ENCODE data around the gene CD34. TPM values are rescaled to one million over a fixed set of nuclear protein-coding genes. Genes with fewer than 3 reads are reported as not detected.

CD34 gene
- total and polyA plus RNA-seq, 2 experiments from 2014 or later: 0.27 to 0.29 TPM

GRCh38 chr1:207861442-207862177 is 49.3 kb downstream of the CD34 start:
- H3K4me3 ChIP-seq: no peak overlapping the region
- no peaks in the 10 kb centered on the region for H3K36me3 ChIP-seq
- DNase-seq (ENCODE audit: low read depth in 1 of 2, low spot score in 1 of 2): no peak
- H3K27me3 ChIP-seq: no peaks in the 10 kb centered on the region
- TF ChIP-seq, protein P1, sequence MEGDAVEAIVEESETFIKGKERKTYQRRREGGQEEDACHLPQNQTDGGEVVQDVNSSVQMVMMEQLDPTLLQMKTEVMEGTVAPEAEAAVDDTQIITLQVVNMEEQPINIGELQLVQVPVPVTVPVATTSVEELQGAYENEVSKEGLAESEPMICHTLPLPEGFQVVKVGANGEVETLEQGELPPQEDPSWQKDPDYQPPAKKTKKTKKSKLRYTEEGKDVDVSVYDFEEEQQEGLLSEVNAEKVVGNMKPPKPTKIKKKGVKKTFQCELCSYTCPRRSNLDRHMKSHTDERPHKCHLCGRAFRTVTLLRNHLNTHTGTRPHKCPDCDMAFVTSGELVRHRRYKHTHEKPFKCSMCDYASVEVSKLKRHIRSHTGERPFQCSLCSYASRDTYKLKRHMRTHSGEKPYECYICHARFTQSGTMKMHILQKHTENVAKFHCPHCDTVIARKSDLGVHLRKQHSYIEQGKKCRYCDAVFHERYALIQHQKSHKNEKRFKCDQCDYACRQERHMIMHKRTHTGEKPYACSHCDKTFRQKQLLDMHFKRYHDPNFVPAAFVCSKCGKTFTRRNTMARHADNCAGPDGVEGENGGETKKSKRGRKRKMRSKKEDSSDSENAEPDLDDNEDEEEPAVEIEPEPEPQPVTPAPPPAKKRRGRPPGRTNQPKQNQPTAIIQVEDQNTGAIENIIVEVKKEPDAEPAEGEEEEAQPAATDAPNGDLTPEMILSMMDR (IDR thresholded peaks at IDR 0.05; ENCODE audit: low read depth, low read length): no peak
- H3K4me1 ChIP-seq (ENCODE audit: low read depth): no peaks in the 10 kb centered on the region
- H3K9me3 ChIP-seq (ENCODE audit: low read depth): no peaks in the 10 kb centered on the region
- no peak overlapping the region for H3K27ac ChIP-seq

- TF ChIP-seq, protein P1 (IDR thresholded peaks at IDR 0.05; ENCODE audit: low read depth, low read length): no peak
- DNase-seq (ENCODE audit: low read depth in 1 of 2, low spot score in 1 of 2): no peak
- H3K36me3 ChIP-seq: no peaks in the 10 kb centered on the region
Observed at GRCh38 chr1:207860531-207860930, 50.4 kb downstream of the CD34 start.

GRCh38 chr1:207858806-207859205 is 52.1 kb downstream of the CD34 start:
- Histone ChIP-seq H3K4me1 (ENCODE audit: low read depth) (no peaks in the 10 kb centered on the region), H3K36me3 (no peaks in the 10 kb centered on the region), H3K9me3 (ENCODE audit: low read depth) (no peaks in the 10 kb centered on the region), H3K27ac (no peak overlapping the region), H3K27me3 (no peaks in the 10 kb centered on the region), H3K4me3 (no peak overlapping the region)
- TF ChIP-seq, protein P1 (IDR thresholded peaks at IDR 0.05; ENCODE audit: low read depth, low read length): no peak
- DNase-seq (ENCODE audit: low read depth in 1 of 2, low spot score in 1 of 2): peak in 1 of 2 donors; percentile 68

More at GRCh38 chr1:207860531-207860930, 50.4 kb downstream of the CD34 start:
- Histone ChIP-seq H3K4me3 (no peak overlapping the region), H3K27me3 (no peaks in the 10 kb centered on the region), H3K4me1 (ENCODE audit: low read depth) (no peaks in the 10 kb centered on the region), H3K27ac (no peak overlapping the region), H3K9me3 (ENCODE audit: low read depth) (no peaks in the 10 kb centered on the region)

GRCh38 chr1:207858281-207858680 is 52.6 kb downstream of the CD34 start:
- TF ChIP-seq, protein P1 (IDR thresholded peaks at IDR 0.05; ENCODE audit: low read depth, low read length): no peak
- Histone ChIP-seq H3K27me3 (no peaks in the 10 kb centered on the region), H3K27ac (no peak overlapping the region), H3K4me1 (ENCODE audit: low read depth) (no peaks in the 10 kb centered on the region), H3K9me3 (ENCODE audit: low read depth) (no peaks in the 10 kb centered on the region), H3K4me3 (no peak overlapping the region), H3K36me3 (no peaks in the 10 kb centered on the region)
- DNase-seq (ENCODE audit: low read depth in 1 of 2, low spot score in 1 of 2): peak in 1 of 2 donors; percentile 16

DNA sequence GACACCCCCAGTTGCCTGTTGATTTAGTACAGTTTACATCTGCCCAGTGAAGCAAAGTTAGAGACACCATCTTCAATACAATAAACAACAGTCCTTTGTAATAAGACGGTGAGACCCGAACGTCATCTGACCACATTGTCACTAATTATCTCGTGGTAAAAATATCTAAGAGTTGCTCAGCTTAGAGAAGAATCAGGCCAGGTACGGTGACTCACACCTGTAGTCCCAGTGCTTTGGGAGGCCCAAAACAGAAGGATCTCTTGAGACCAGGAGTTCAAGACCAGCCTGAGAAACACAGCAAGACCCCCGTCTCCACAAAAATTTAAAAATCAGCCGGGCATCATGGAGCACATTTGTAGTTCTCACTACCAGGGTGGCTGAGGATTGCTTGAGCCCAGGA is 53.5 kb downstream of the CD34 start:
- no peaks in the 10 kb centered on the region for H3K9me3 ChIP-seq (ENCODE audit: low read depth)
- no peaks in the 10 kb centered on the region for H3K27me3 ChIP-seq
- H3K27ac ChIP-seq: no peak overlapping the region
- no peak overlapping the region for H3K4me3 ChIP-seq
- DNase-seq (ENCODE audit: low read depth in 1 of 2, low spot score in 1 of 2): no peak
- no peaks in the 10 kb centered on the region for H3K36me3 ChIP-seq
- TF ChIP-seq, protein P1 (IDR thresholded peaks at IDR 0.05; ENCODE audit: low read depth, low read length): no peak
- no peaks in the 10 kb centered on the region for H3K4me1 ChIP-seq (ENCODE audit: low read depth)

Measured in cardiac muscle cell (in vitro differentiated cells and primary cell).